ENCODE data around the gene PLS3.
A peak's percentile ranks its signal among the peaks of the same experiment; 100 is the strongest.
"Not testable (repeated sequence)": the region's sequence is repeated elsewhere in the genome, so short reads cannot be mapped to it uniquely, and the experiment has no call there.

Gene PLS3

GRCh38 chrX:115560978-115561604 lies at the start of gene PLS3:
PLS3 (plus strand) TSS chrX:115561174; CDS start chrX:115610251, 49,077 bp downstream.
- peak; percentile 82 for DNase-seq (ENCODE audit: low read depth)

- DNase-seq (ENCODE audit: low read depth): no peak
These were observed 42.9 kb upstream of the PLS3 start for GRCh38 chrX:115518113-115518512.

GRCh38 chrX:115521741-115522140 lies 39.2 kb upstream of the PLS3 start:
- DNase-seq (ENCODE audit: low read depth): peak; percentile 48

GRCh38 chrX:115522952-115523351 lies 38.0 kb upstream of the PLS3 start:
- DNase-seq (ENCODE audit: low read depth): no peak

GRCh38 chrX:115525486-115525885 lies 35.5 kb upstream of the PLS3 start:
- DNase-seq (ENCODE audit: low read depth): no peak

GRCh38 chrX:115531818-115532403 lies 29.1 kb upstream of the PLS3 start:
- no peak for DNase-seq (ENCODE audit: low read depth)

- DNase-seq (ENCODE audit: low read depth): peak; percentile 79
These were observed 27.5 kb upstream of the PLS3 start for GRCh38 chrX:115533485-115533884.

- DNase-seq (ENCODE audit: low read depth): no peak
These were observed 26.6 kb upstream of the PLS3 start for GRCh38 chrX:115534383-115534782.

GRCh38 chrX:115535421-115535820 lies 25.6 kb upstream of the PLS3 start:
- DNase-seq (ENCODE audit: low read depth): no peak

- DNase-seq (ENCODE audit: low read depth): peak; percentile 42
These were observed 25.1 kb upstream of the PLS3 start for GRCh38 chrX:115535844-115536243.

GRCh38 chrX:115539841-115540240 lies 21.1 kb upstream of the PLS3 start:
- no peak for DNase-seq (ENCODE audit: low read depth)

GRCh38 chrX:115541045-115541444 lies 19.9 kb upstream of the PLS3 start:
- DNase-seq (ENCODE audit: low read depth): not testable (repeated sequence)

- no peak for DNase-seq (ENCODE audit: low read depth)
These were observed 13.5 kb upstream of the PLS3 start for GRCh38 chrX:115547448-115547847.

- DNase-seq (ENCODE audit: low read depth): no peak
These were observed 12.0 kb upstream of the PLS3 start for GRCh38 chrX:115549008-115549407.

- no peak for DNase-seq (ENCODE audit: low read depth)
These were observed 7.8 kb upstream of the PLS3 start for GRCh38 chrX:115553171-115553570.

- no peak for DNase-seq (ENCODE audit: low read depth)
These were observed 1.3 kb upstream of the PLS3 start for GRCh38 chrX:115559672-115560071.

GRCh38 chrX:115560211-115560977 lies 580 bp upstream of the PLS3 start:
- DNase-seq (ENCODE audit: low read depth): peak; percentile 65

- peak; percentile 38 for DNase-seq (ENCODE audit: low read depth)
These were observed 868 bp downstream of the PLS3 start for GRCh38 chrX:115561605-115562479.

- DNase-seq (ENCODE audit: low read depth): peak; percentile 45
These were observed 1.5 kb downstream of the PLS3 start for GRCh38 chrX:115562480-115562847.

- DNase-seq (ENCODE audit: low read depth): no peak
These were observed 2.7 kb downstream of the PLS3 start for GRCh38 chrX:115563633-115564162.

- DNase-seq (ENCODE audit: low read depth): no peak
These were observed 3.3 kb downstream of the PLS3 start for GRCh38 chrX:115564243-115564642.

- DNase-seq (ENCODE audit: low read depth): no peak
These were observed 4.9 kb downstream of the PLS3 start for GRCh38 chrX:115565888-115566287.

Data from amniotic epithelial cell (primary cell).